Type B pancreatic cell (in vitro differentiated cells): ENCODE measurements around the gene DBX2. TPM values are rescaled to one million over a fixed set of nuclear protein-coding genes. Genes with fewer than 3 reads are reported as not detected.

Experiments
- DNase-seq: peaks from one replicate; pipeline ENCODE4 v3.0.0; 2021; ENCODE audit warnings: mixed read lengths; ENCODE audit not compliant: unreplicated experiment; ENCODE audit errors: extremely low spot score
- H3K27ac Mint-ChIP-seq: 2 replicates; pipeline ENCODE4 v1.8.0; 2021; ENCODE audit warnings: mild to moderate bottlenecking, mixed read lengths
- H3K27me3 Mint-ChIP-seq: 2 replicates; pipeline ENCODE4 v1.8.0; 2021; ENCODE audit warnings: mixed read lengths
- H3K36me3 Mint-ChIP-seq: 2 replicates; pipeline ENCODE4 v1.8.0; 2021; ENCODE audit warnings: mixed read lengths
- H3K4me1 Mint-ChIP-seq: one replicate; pipeline ENCODE4 v1.8.0; 2021; ENCODE audit warnings: mixed read lengths; ENCODE audit not compliant: unreplicated experiment
- H3K4me3 Mint-ChIP-seq: 2 replicates; pipeline ENCODE4 v1.8.0; 2021; ENCODE audit warnings: mild to moderate bottlenecking, mixed read lengths
- H3K9me3 Mint-ChIP-seq: 2 replicates; pipeline ENCODE4 v1.8.0; 2021; ENCODE audit warnings: mixed read lengths
- CTCF ChIP-seq: fragments of 200-600 bp; sonication (generic); conservative IDR thresholded peaks from 2 replicates; pipeline ENCODE4 v1.5.0; 2021; ENCODE audit warnings: antibody characterized with exemption, mild to moderate bottlenecking
- total RNA-seq: library from RNA; stranded (reverse); gene quantifications from 2 replicates; pipeline ENCODE4 v1.2.1, GENCODE V29; 2021; ENCODE audit warnings: low replicate concordance

The DBX2 gene
- total RNA-seq, 1 donor from 2014 or later: not detected

- DNase-seq: no peak
- peaks cover 16% of the 10 kb centered on the region for H3K4me1 Mint-ChIP-seq
- no peaks in the 10 kb centered on the region for H3K36me3 Mint-ChIP-seq
- H3K9me3 Mint-ChIP-seq: no peaks in the 10 kb centered on the region
- peak overlapping the region; percentile 1 for H3K4me3 Mint-ChIP-seq
- TF ChIP-seq CTCF: no peak
- H3K27me3 Mint-ChIP-seq: peaks cover 13% of the 10 kb centered on the region
- no peak overlapping the region for H3K27ac Mint-ChIP-seq
Observed at GRCh38 chr12:45077251-45077650, 26.4 kb upstream of the DBX2 start.

- peaks cover 11% of the 10 kb centered on the region for H3K27me3 Mint-ChIP-seq
- H3K4me1 Mint-ChIP-seq: peaks cover 16% of the 10 kb centered on the region
- TF ChIP-seq CTCF: no peak
- H3K9me3 Mint-ChIP-seq: no peaks in the 10 kb centered on the region
- no peak for DNase-seq
- H3K36me3 Mint-ChIP-seq: no peaks in the 10 kb centered on the region
- no peak overlapping the region for H3K27ac Mint-ChIP-seq
- no peak overlapping the region for H3K4me3 Mint-ChIP-seq
Observed at GRCh38 chr12:45076417-45077026, 25.6 kb upstream of the DBX2 start.

- no peak for DNase-seq
- no peak overlapping the region for H3K4me3 Mint-ChIP-seq
- H3K36me3 Mint-ChIP-seq: no peaks in the 10 kb centered on the region
- H3K9me3 Mint-ChIP-seq: no peaks in the 10 kb centered on the region
- H3K27ac Mint-ChIP-seq: no peak overlapping the region
- H3K27me3 Mint-ChIP-seq: peaks cover 6% of the 10 kb centered on the region
- no peak for TF ChIP-seq CTCF
- peaks cover 16% of the 10 kb centered on the region for H3K4me1 Mint-ChIP-seq
Observed at GRCh38 chr12:45075587-45076282, 24.8 kb upstream of the DBX2 start.

GRCh38 chr12:45065125-45065626, 14.3 kb upstream of the DBX2 start:
- TF ChIP-seq CTCF: no peak
- no peaks in the 10 kb centered on the region for H3K9me3 Mint-ChIP-seq
- no peak overlapping the region for H3K4me3 Mint-ChIP-seq
- DNase-seq: no peak
- H3K4me1 Mint-ChIP-seq: no peaks in the 10 kb centered on the region
- no peaks in the 10 kb centered on the region for H3K36me3 Mint-ChIP-seq
- H3K27me3 Mint-ChIP-seq: peaks cover 45% of the 10 kb centered on the region
- H3K27ac Mint-ChIP-seq: no peak overlapping the region

- TF ChIP-seq CTCF: no peak
- Mint-ChIP-seq H3K27ac (no peak overlapping the region), H3K36me3 (no peaks in the 10 kb centered on the region), H3K4me3 (no peak overlapping the region), H3K9me3 (no peaks in the 10 kb centered on the region), H3K27me3 (peaks cover 71% of the 10 kb centered on the region), H3K4me1 (no peaks in the 10 kb centered on the region)
- no peak for DNase-seq
Observed at GRCh38 chr12:45060976-45061375, 10.1 kb upstream of the DBX2 start.
